Urinary bladder (tissue), 4 donors: Measurements from ENCODE around the gene EVC2. TPM values are rescaled to one million over a fixed set of nuclear protein-coding genes. Genes with fewer than 3 reads are reported as not detected.
A peak's percentile ranks its signal among the peaks of the same experiment; 100 is the strongest.

ENCODE experiments used
- DNase-seq: peaks from one replicate; pipeline ENCODE4 v3.0.0-alpha.2; 2015; ENCODE audit errors: extremely low spot score
- H3K27ac ChIP-seq: one replicate; pipeline ENCODE4 v1.5.1; 2013; ENCODE audit warnings: low read depth, mild to moderate bottlenecking, moderate library complexity
- H3K36me3 ChIP-seq: one replicate; pipeline ENCODE4 v1.6.1; 2013; ENCODE audit warnings: mild to moderate bottlenecking, moderate library complexity; ENCODE audit not compliant: insufficient read depth
- H3K4me1 ChIP-seq: one replicate; pipeline ENCODE4 v1.6.1; 2013; ENCODE audit warnings: mild to moderate bottlenecking, moderate library complexity; ENCODE audit not compliant: insufficient read depth
- H3K4me3 ChIP-seq: one replicate; pipeline ENCODE4 v1.5.1; 2013; ENCODE audit warnings: low read depth, low read length
- WGBS: extraction: QIAGEN DNeasy Blood & Tissue Kit; methylation state at CpG from one replicate; pipeline ENCODE4 v1.1.7; 2013; 5-methylcytosine and 5-hydroxymethylcytosine counted together
- polyA plus RNA-seq: library from polyadenylated mRNA; stranded (reverse); fragments of 200-250 nt; gene quantifications from one replicate; pipeline ENCODE4 v1.2.3, GENCODE V29; 2013
- total RNA-seq: library from RNA; depleted of rRNA; stranded (reverse); fragments of >200 nt; gene quantifications from one replicate; pipeline ENCODE4 v1.2.3, GENCODE V29; 2014
- donor health status: healthy with polysubstance abuse.
- donor health status: healthy.

Gene EVC2, protein sequence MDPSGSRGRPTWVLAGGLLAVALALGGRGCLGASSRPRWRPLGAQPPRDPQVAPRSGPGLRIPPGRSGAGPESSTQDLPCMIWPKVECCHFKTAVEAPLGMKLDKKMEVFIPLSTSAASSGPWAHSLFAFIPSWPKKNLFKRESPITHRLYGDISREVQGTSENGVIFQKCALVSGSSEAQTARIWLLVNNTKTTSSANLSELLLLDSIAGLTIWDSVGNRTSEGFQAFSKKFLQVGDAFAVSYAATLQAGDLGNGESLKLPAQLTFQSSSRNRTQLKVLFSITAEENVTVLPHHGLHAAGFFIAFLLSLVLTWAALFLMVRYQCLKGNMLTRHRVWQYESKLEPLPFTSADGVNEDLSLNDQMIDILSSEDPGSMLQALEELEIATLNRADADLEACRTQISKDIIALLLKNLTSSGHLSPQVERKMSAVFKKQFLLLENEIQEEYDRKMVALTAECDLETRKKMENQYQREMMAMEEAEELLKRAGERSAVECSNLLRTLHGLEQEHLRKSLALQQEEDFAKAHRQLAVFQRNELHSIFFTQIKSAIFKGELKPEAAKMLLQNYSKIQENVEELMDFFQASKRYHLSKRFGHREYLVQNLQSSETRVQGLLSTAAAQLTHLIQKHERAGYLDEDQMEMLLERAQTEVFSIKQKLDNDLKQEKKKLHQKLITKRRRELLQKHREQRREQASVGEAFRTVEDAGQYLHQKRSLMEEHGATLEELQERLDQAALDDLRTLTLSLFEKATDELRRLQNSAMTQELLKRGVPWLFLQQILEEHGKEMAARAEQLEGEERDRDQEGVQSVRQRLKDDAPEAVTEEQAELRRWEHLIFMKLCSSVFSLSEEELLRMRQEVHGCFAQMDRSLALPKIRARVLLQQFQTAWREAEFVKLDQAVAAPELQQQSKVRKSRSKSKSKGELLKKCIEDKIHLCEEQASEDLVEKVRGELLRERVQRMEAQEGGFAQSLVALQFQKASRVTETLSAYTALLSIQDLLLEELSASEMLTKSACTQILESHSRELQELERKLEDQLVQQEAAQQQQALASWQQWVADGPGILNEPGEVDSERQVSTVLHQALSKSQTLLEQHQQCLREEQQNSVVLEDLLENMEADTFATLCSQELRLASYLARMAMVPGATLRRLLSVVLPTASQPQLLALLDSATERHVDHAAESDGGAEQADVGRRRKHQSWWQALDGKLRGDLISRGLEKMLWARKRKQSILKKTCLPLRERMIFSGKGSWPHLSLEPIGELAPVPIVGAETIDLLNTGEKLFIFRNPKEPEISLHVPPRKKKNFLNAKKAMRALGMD
- total RNA-seq, result 9.8 TPM
- polyA plus RNA-seq, result 7.2 TPM

DNA sequence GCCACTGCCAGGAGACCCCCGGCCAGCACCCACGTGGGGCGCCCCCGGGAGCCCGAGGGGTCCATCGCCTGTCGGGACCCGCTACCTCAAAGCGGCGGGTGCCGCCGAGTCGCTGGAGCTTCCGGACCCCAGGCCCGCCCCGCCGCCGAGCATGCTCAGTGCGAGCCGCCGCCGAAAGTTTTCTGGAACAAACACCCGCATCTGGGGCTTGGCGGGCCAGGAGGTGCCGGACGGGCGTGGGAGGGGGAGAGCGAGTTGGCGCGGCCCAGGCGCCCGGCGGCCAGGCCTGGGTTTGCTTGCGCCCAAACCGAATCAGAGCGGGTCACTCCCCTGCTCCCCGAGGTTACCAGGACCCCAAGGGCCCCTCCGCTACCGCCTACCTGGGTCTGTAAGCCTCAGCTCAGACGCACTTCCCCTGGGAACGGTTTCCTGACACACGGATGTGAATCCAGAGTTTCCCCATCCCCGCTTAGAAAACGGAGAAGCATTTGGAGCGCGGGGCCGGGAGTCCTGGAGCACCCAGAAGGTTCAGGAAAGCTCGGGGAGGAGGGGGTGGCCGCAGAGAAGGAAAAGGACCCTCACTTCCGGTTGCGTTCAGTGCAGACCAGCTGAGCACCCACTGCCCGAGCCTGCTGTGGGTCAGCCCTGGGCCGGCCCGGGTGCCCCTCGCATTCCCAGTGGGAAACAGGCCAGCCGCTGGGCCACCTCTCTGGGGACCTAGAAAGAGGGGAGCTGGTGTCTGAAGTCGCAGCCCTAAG lies at the start of gene EVC2:
Gene EVC2 (minus strand): TSS at position 111 of the 758 bp plus-strand sequence. CDS start 46 bp downstream, at position 65.
- Histone ChIP-seq H3K27ac (peak within 1 kb of the TSS; percentile 83), H3K4me3 (peak within 1 kb of the TSS; percentile 71), H3K4me1 (peaks cover 5% of the 10 kb centered on the region), H3K36me3 (no peaks in the 10 kb centered on the region)
- WGBS, result 5% methylated on average over 57 of the region's 57 CpGs
- no peak for DNase-seq

DNA sequence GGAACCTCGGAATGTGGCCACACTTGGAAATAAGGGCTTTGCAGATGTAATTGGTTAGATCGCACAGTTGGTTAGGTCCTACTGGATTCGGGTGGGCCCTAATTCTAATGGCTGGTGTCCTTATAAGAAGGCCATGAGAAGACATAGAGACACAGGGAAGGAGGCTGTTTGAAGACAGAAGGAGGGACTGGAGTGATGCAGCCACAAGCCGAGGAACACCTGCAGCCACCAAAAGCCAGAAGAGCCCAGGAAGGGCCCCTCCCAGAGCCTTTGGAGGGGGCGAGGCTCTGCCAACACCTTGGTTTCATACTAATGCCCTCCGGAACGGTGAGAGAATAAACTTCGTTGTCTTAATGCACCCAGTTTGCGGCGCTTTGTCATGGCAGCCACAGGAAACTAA lies 49.6 kb upstream of the EVC2 start:
- H3K36me3 ChIP-seq, result no peaks in the 10 kb centered on the region
- H3K27ac ChIP-seq, result no peak overlapping the region
- WGBS, result 95% methylated on average over 10 of the region's 10 CpGs

DNA sequence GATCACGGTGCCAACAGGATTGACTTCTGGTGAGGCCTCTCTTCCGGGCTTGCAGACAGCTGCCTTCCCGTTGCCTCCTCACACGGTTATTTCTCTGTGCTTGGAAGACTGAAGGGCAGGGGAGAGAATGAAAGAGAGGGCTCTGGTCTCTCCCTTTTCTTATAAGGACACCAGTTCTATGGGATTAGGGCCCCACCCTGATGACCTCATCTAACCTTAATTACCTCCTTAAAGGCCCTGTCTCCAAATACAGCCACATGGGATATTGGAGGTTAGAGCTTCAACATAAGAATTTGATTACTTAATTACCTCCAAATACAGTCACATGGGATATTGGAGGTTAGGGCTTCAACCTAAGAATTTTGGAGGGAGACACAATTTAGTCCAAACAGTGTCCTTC lies 49.2 kb upstream of the EVC2 start:
- WGBS, result 98% methylated on average over 4 of the region's 4 CpGs
- no peaks in the 10 kb centered on the region for H3K4me1 ChIP-seq
- no peak for DNase-seq
- H3K4me3 ChIP-seq, result no peak overlapping the region
- no peak overlapping the region for H3K27ac ChIP-seq
- no peaks in the 10 kb centered on the region for H3K36me3 ChIP-seq

More for the DNA sequence above, 49.6 kb upstream of the EVC2 start:
- DNase-seq, result no peak
- Histone ChIP-seq H3K4me3 (no peak overlapping the region), H3K4me1 (no peaks in the 10 kb centered on the region)

DNA sequence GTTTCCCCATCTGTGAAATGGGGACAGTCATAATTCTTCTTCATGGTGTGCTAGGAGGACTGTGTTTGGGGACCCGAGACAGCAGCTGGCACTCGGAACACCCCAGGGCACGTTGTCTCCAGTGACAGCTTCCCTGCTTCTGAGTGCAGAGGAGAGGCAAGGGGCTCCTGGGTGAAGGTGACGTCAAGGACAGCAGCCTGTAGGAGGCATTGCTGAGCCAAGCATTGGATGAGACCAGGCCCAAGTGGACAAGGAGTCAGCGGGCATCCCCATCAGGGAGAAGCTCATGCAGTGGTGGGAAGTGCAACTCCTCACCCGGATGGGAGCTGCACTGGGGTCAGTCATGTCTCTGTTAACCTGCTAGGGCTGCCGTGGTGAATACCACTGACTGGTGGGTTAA lies 48.7 kb upstream of the EVC2 start:
- DNase-seq, result no peak
- Histone ChIP-seq H3K27ac (no peak overlapping the region), H3K4me3 (no peak overlapping the region), H3K4me1 (no peaks in the 10 kb centered on the region), H3K36me3 (no peaks in the 10 kb centered on the region)
- 91% methylated on average over 7 of the region's 7 CpGs for WGBS

DNA sequence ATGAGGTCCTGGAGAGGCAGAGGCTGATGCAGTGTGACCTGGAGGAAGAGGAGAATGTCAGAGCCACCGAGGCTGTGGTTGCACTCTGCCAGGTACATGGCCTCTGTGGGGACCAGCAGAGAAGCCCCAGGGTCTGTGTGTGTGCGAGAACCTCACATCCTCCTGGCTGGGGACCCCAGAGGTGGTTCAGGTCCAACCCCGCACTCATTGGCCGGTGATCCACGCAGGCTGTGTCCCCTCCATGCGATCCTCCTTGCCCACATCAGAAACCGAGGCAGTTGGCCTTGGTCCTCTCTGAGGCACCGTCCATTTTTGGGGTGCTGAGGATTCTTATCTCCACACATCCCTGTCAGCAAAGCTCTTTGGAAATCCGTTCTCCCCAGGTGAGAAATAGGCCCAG lies 47.9 kb upstream of the EVC2 start:
- no peak for DNase-seq
- 96% methylated on average over 9 of the region's 9 CpGs for WGBS
- no peak overlapping the region for H3K27ac ChIP-seq
- no peak overlapping the region for H3K4me3 ChIP-seq
- H3K4me1 ChIP-seq, result no peaks in the 10 kb centered on the region
- H3K36me3 ChIP-seq, result no peaks in the 10 kb centered on the region

- no peak for DNase-seq
- H3K27ac ChIP-seq, result no peak overlapping the region
- no peak overlapping the region for H3K4me3 ChIP-seq
- WGBS, result 76% methylated on average over 7 of the region's 7 CpGs
- no peaks in the 10 kb centered on the region for H3K4me1 ChIP-seq
- no peaks in the 10 kb centered on the region for H3K36me3 ChIP-seq
Measured at GRCh38 chr4:5755679-5756078, 47.3 kb upstream of the EVC2 start.

DNA sequence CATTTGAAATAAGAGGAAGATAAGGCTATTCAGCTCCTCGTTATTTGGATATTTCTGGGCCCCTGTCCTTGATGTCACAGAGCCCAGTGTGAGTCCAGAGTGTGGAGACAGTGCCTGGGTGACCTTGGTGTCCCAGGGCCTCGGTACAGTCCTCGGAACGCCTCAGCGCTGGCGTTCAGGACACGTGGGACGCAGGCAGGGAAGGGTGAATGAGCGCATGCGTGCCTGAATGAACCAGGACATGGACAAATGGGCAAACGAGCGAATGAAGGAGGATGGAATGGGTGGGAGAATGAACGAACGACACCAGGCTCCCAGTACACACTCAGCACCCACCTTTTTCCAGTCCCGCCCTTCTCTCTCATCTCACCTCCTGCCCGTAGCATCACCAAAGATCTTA lies 46.8 kb upstream of the EVC2 start:
- Histone ChIP-seq H3K4me1 (no peaks in the 10 kb centered on the region), H3K36me3 (no peaks in the 10 kb centered on the region), H3K27ac (no peak overlapping the region), H3K4me3 (no peak overlapping the region)
- no peak for DNase-seq
- WGBS, result 95% methylated on average over 16 of the region's 16 CpGs

- DNase-seq, result no peak
- no peaks in the 10 kb centered on the region for H3K36me3 ChIP-seq
- H3K27ac ChIP-seq, result no peak overlapping the region
- H3K4me1 ChIP-seq, result no peaks in the 10 kb centered on the region
- H3K4me3 ChIP-seq, result no peak overlapping the region
- WGBS, result 97% methylated on average over 8 of the region's 8 CpGs
Measured at GRCh38 chr4:5754529-5754881, 46.1 kb upstream of the EVC2 start.

DNA sequence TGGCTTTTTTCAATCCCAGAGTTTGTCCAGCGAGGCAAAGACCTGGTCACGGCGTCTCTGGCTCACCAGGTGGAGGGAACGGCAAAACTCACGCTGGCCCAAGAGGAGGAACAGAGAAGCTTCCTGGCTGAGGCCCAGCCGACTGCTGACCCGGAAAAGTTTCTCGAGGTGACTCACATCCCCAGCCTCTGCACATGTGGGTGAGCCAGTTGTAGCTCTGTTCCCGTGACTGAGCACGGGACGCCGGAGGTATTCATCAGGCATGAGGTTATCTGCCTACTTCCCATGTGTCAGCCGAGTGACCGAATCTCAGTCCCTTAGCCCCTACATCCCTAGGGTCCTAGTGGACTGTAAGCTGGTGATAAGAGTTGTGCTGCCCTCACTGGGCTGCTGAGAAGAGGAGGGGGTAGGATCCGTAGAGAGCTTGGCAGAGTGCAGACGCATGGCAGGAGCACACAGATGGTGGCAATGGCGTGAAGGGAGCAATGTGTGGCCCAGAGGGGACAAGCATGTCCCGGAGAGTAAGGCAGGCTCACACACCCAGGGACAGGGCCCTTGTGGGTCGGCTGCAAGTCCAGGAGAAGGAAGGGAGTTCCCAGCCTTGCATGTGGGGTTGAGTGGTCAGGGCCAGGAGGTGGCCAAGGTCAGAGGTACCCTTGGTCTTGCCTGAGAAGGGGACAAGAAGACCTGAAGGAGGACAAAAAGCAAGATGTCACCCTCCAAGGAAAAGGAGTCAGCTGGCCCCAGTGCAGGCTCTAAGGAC lies 45.6 kb upstream of the EVC2 start:
- no peaks in the 10 kb centered on the region for H3K36me3 ChIP-seq
- no peak overlapping the region for H3K4me3 ChIP-seq
- H3K4me1 ChIP-seq, result no peaks in the 10 kb centered on the region
- DNase-seq, result no peak
- WGBS, result 80% methylated on average over 19 of the region's 19 CpGs
- no peak overlapping the region for H3K27ac ChIP-seq

DNA sequence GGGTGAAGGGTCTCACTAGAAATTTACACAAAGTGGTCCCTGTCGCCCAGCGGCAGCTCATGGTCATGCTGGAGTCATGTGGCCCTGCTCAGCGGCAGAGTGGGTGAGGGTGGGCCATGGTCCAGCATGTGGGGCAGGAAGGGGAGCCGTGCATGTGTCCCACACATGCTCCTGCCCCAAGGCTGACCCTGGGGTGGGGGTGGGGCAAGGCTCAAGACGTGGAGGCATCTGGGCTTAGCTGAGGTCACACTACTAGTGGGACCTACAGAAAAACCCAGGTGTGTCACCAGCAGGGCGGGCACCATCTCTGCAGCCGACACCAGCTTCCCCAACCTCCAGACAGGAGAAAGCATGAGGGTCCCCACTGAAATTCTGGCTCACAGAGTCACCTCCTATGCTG lies 45.0 kb upstream of the EVC2 start:
- no peaks in the 10 kb centered on the region for H3K36me3 ChIP-seq
- 88% methylated on average over 7 of the region's 7 CpGs for WGBS
- H3K27ac ChIP-seq, result no peak overlapping the region
- no peak overlapping the region for H3K4me3 ChIP-seq
- no peak for DNase-seq
- H3K4me1 ChIP-seq, result no peaks in the 10 kb centered on the region

DNA sequence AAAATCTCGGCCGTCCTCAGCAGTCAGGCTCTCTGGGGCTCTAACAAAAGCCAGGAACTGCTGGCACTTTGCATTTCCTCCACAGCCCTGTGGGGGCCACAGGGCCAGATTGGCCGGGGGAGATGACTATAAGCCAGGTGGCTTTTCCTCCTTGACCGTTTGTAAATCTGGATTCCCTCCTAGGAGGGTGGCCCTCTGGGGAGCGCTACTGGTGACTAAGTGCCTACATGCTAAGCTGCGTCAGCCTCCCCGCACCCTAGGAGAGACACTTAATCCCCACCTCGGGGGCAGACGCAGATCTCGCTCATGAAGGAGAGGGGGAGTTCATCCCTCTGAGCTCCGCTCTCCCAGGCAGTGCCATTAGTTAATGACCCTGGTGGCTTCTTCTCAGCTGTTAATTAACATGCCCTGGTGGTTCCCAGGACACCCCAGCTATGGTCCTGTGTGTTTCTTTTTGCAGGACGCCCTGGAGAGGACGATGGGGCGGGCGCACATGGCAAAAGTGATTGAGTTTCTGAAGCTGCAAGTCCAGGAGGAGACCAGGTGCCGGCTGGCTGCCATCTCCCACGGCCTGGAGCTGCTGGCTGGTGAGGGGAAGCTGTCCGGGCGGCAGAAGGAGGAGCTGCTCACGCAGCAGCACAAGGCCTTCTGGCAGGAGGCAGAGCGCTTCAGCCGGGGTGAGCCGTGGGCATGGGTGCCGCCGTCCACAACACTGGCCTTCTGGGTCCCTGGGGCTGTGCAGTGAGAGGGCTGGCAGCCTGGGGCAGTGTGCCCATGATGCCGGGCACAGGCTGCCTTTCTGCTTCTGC lies 44.2 kb upstream of the EVC2 start:
- WGBS, result 78% methylated on average over 26 of the region's 26 CpGs
- DNase-seq, result no peak
- Histone ChIP-seq H3K4me1 (no peaks in the 10 kb centered on the region), H3K36me3 (no peaks in the 10 kb centered on the region), H3K27ac (no peak overlapping the region), H3K4me3 (no peak overlapping the region)
